Aorta (tissue), 5 donors: Measurements from ENCODE around the gene WDHD1. TPM values are rescaled to one million over a fixed set of nuclear protein-coding genes. Genes with fewer than 3 reads are reported as not detected.

Experiments
- ATAC-seq: fragments of 200-7000 bp; cut with Tn5 transposase; one replicate; pipeline ENCODE4 v1.9.1; 2022; ENCODE audit warnings: moderate library complexity; ENCODE audit not compliant: low FRiP score
- DNase-seq, 2 donors: peaks; one replicate each; pipeline ENCODE4 v3.0.0-alpha.2; 2020
- H3K27ac ChIP-seq, 2 donors: one replicate each; pipeline ENCODE4 v1.5.1; 2013; ENCODE audit warnings: low read length in 2 of 2, mild to moderate bottlenecking in 2 of 2, moderate library complexity in 2 of 2, control low read depth in 1 of 2, inconsistent platforms in 1 of 2, low read depth in 1 of 2
- H3K27me3 ChIP-seq, 2 donors: one replicate each; pipeline ENCODE4 v1.6.1; 2013; ENCODE audit warnings: control low read depth in 1 of 2, low read length in 1 of 2, mild to moderate bottlenecking in 1 of 2, moderate library complexity in 1 of 2; ENCODE audit not compliant: insufficient read depth in 2 of 2, control insufficient read depth in 1 of 2
- H3K36me3 ChIP-seq, 2 donors: one replicate each; pipeline ENCODE4 v1.6.1; 2013; ENCODE audit warnings: control low read depth in 1 of 2, low read length in 1 of 2, mild to moderate bottlenecking in 1 of 2; ENCODE audit not compliant: insufficient read depth in 2 of 2, control insufficient read depth in 1 of 2
- H3K4me1 ChIP-seq, 2 donors: one replicate each; pipeline ENCODE4 v1.6.1; 2013; ENCODE audit warnings: low read length in 2 of 2, control low read depth in 1 of 2, mild to moderate bottlenecking in 1 of 2, moderate library complexity in 1 of 2; ENCODE audit not compliant: insufficient read depth in 2 of 2, control insufficient read depth in 1 of 2
- H3K4me3 ChIP-seq, 2 donors: one replicate each; pipeline ENCODE4 v1.5.1; 2013; ENCODE audit warnings: low read length in 2 of 2, control low read depth in 1 of 2, mild to moderate bottlenecking in 1 of 2
- H3K9me3 ChIP-seq: one replicate; pipeline ENCODE4 v1.6.1; 2013; ENCODE audit warnings: mild to moderate bottlenecking, low read length; ENCODE audit not compliant: control insufficient read depth
- WGBS, 2 donors: extraction: QIAGEN DNeasy Blood & Tissue Kit; methylation state at CpG; one replicate each; pipeline ENCODE4 v1.1.7; 2013; 5-methylcytosine and 5-hydroxymethylcytosine counted together
- intact Hi-C, 2 donors: fragments of 100-400 bp; cut with DNase I; formaldehyde crosslinking; loops; one replicate each; pipeline versions ENCODE4 v1.14.2 to v1.15.0; 2022
- polyA plus RNA-seq, 2 donors: library from polyadenylated mRNA; stranded (reverse); fragments of 200-250 nt; gene quantifications; one replicate each; pipeline ENCODE4 v1.2.3, GENCODE V29; 2013
- total RNA-seq, 2 donors: library from RNA; stranded (reverse); fragmentation: NEBNext Ultra II Directional; extraction: Animal tissue kit (Norgen Biotek cat#: 25700); gene quantifications; one replicate each; pipeline ENCODE4 v1.2.1, GENCODE V29; 2021
- donor health status: healthy with polysubstance abuse.
- donor health status: Bipolar disorder and iron deficiency.
- donor health status: DM: no; HTN: no; CAD: no.
- donor health status: DM: no; HTN: no; CAD: no.
- donor health status: DM: yes; HTN: yes; CAD: no.

The WDHD1 gene
- total and polyA plus RNA-seq, 4 donors: 0.25 to 2.6 (median 1.3) TPM

DNA sequence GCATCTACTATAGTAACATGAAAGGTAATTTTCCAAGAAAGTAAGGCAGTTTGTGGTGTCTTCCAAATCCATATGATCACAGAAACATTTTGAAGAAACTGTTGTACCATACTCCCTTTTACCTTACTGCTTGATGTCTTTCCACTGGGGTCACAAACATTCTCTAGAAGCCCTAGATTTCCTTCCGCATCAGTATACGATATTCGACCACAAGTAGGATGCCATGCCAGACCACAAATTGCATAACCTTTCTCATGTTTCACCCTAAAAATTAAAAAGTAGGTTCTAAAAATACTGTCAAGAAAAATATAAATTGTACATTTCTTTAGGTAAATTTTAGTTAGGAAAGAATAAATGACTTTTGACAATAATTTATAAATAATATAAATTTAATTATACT is 26.5 kb downstream of the WDHD1 start:
- no peak for ATAC-seq
- Histone ChIP-seq H3K36me3 (no peaks in the 10 kb centered on the region), H3K4me1 (no peaks in the 10 kb centered on the region), H3K4me3 (no peak overlapping the region), H3K27me3 (no peaks in the 10 kb centered on the region), H3K27ac (no peak overlapping the region), H3K9me3 (no peaks in the 10 kb centered on the region)
- whole genome bisulfite sequencing, 2 donors: 91 to 92% methylated on average over 3 of the region's 3 CpGs
- intact Hi-C loops: no loop called here
- DNase-seq: no peak

GRCh38 chr14:54985156-54985555 is 41.7 kb downstream of the WDHD1 start:
- intact Hi-C loops: no loop called here
- no peak for DNase-seq

GRCh38 chr14:54981698-54982097 is 45.2 kb downstream of the WDHD1 start:
- no peak overlapping the region for H3K4me3 ChIP-seq
- no peak for DNase-seq
- no peaks in the 10 kb centered on the region for H3K36me3 ChIP-seq
- WGBS, 2 donors: 75 to 92% methylated on average over 6 of the region's 6 CpGs
- no peak for ATAC-seq
- H3K27ac ChIP-seq: no peak overlapping the region
- intact Hi-C loops: no loop called here
- H3K27me3 ChIP-seq: no peaks in the 10 kb centered on the region
- H3K9me3 ChIP-seq: no peaks in the 10 kb centered on the region
- no peaks in the 10 kb centered on the region for H3K4me1 ChIP-seq

More at GRCh38 chr14:54985156-54985555, 41.7 kb downstream of the WDHD1 start:
- no peak overlapping the region for H3K27ac ChIP-seq
- WGBS, 2 donors: 91 to 92% methylated on average over 4 of the region's 4 CpGs
- H3K9me3 ChIP-seq: no peaks in the 10 kb centered on the region
- no peak overlapping the region for H3K4me3 ChIP-seq
- no peaks in the 10 kb centered on the region for H3K27me3 ChIP-seq
- ATAC-seq: no peak
- no peaks in the 10 kb centered on the region for H3K4me1 ChIP-seq
- no peaks in the 10 kb centered on the region for H3K36me3 ChIP-seq

- H3K4me3 ChIP-seq: no peak overlapping the region
- no peaks in the 10 kb centered on the region for H3K4me1 ChIP-seq
- WGBS, 2 donors: 78 to 97% methylated on average over 3 of the region's 3 CpGs
- H3K27ac ChIP-seq: no peak overlapping the region
- H3K36me3 ChIP-seq: no peaks in the 10 kb centered on the region
- DNase-seq (no peak), ATAC-seq (no peak)
- H3K27me3 ChIP-seq: no peaks in the 10 kb centered on the region
- H3K9me3 ChIP-seq: no peaks in the 10 kb centered on the region
- intact Hi-C loops: no loop called here
These were observed 47.9 kb downstream of the WDHD1 start for GRCh38 chr14:54979039-54979438.

GRCh38 chr14:54976316-54976715 is 50.6 kb downstream of the WDHD1 start:
- intact Hi-C loops: no loop called here
- no peaks in the 10 kb centered on the region for H3K27me3 ChIP-seq
- H3K27ac ChIP-seq: no peak overlapping the region
- no peak overlapping the region for H3K4me3 ChIP-seq
- no peaks in the 10 kb centered on the region for H3K4me1 ChIP-seq
- ATAC-seq (no peak), DNase-seq (no peak)
- no peaks in the 10 kb centered on the region for H3K9me3 ChIP-seq
- 47 to 51% methylated on average over 4 of the region's 4 CpGs for WGBS, 2 donors
- no peaks in the 10 kb centered on the region for H3K36me3 ChIP-seq

DNA sequence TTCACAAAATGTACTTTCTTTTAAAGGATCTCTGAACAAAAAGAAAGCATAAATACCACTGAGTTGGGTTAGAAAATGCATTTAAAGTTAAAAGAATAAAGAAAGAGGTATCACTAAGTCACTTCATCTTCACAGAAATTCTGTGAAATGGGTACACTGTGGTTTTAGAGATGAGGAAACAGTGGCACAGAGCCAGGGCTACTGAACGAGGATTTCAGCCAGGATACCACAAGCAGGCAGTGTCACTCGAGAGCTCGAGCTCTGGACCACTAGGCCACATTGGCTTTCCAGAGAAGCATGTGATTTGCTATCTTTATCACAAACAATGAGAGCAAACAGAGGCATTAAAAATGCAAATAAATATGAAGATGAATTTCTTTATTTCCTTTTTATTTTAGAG is 51.0 kb downstream of the WDHD1 start:
- Histone ChIP-seq H3K36me3 (no peaks in the 10 kb centered on the region), H3K27ac (no peak overlapping the region), H3K27me3 (no peaks in the 10 kb centered on the region), H3K4me1 (no peaks in the 10 kb centered on the region), H3K4me3 (no peak overlapping the region), H3K9me3 (no peaks in the 10 kb centered on the region)
- 86% methylated on average over 3 of the region's 3 CpGs for WGBS, 2 donors
- intact Hi-C loops: no loop called here
- ATAC-seq (no peak), DNase-seq (no peak)

GRCh38 chr14:54974788-54975414 is 52.0 kb downstream of the WDHD1 start:
- Histone ChIP-seq H3K4me1 (no peaks in the 10 kb centered on the region), H3K36me3 (no peaks in the 10 kb centered on the region), H3K27ac (no peak overlapping the region), H3K27me3 (no peaks in the 10 kb centered on the region), H3K4me3 (no peak overlapping the region), H3K9me3 (no peaks in the 10 kb centered on the region)
- ATAC-seq (no peak), DNase-seq (no peak)
- intact Hi-C loops: no loop called here
- WGBS, 2 donors: 72 to 73% methylated on average over 5 of the region's 5 CpGs

- H3K4me3 ChIP-seq: no peak overlapping the region
- no peaks in the 10 kb centered on the region for H3K27me3 ChIP-seq
- WGBS, 2 donors: 95 to 97% methylated on average over 4 of the region's 4 CpGs
- H3K4me1 ChIP-seq: no peaks in the 10 kb centered on the region
- H3K27ac ChIP-seq: no peak overlapping the region
- ATAC-seq (no peak), DNase-seq (no peak)
- intact Hi-C loops: no loop called here
- H3K9me3 ChIP-seq: no peaks in the 10 kb centered on the region
- no peaks in the 10 kb centered on the region for H3K36me3 ChIP-seq
These were observed 59.4 kb downstream of the WDHD1 start for GRCh38 chr14:54967496-54967895.

DNA sequence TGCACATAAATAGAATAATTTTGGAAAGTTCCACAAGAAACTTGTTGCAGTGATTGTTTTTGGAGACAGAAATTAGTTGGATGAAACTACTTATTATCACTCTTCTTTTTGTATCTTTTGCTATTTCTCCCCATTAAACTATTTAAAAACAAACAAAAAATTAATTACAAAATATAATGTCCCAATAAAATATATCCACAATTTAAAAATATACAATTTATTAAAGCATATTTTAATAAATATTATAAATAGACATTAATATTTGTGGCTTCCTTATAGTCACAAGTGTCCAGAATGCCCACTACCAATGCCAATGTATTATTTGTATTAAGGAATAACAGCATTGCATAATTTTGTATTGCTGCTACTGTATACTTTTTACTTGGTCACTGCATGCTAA is 71.8 kb downstream of the WDHD1 start:
- no peak overlapping the region for H3K27ac ChIP-seq
- no peaks in the 10 kb centered on the region for H3K36me3 ChIP-seq
- DNase-seq: no peak
- intact Hi-C loops: no loop called here
- no peak for ATAC-seq
- no peaks in the 10 kb centered on the region for H3K9me3 ChIP-seq
- no peak overlapping the region for H3K4me3 ChIP-seq
- no peaks in the 10 kb centered on the region for H3K27me3 ChIP-seq
- no peaks in the 10 kb centered on the region for H3K4me1 ChIP-seq
